ENCODE results near the gene LDLRAP1. TPM values are rescaled to one million over a fixed set of nuclear protein-coding genes. Genes with fewer than 3 reads are reported as not detected.

LDLRAP1 gene
- total RNA-seq, 2 donors from 2014 or later = 13.9 to 14.5 TPM

GRCh38 chr1:25522031-25522655 lies 21.3 kb upstream of the LDLRAP1 start:
- H3K9me3 Mint-ChIP-seq = peaks cover 10% of the 10 kb centered on the region
- Histone ChIP-seq H3K4me3 (ENCODE audit: low read length) (no peak overlapping the region), H3K27me3 (ENCODE audit: control insufficient read depth, insufficient read depth, low read length, poor library complexity, severe bottlenecking) (no peaks in the 10 kb centered on the region), H3K36me3 (ENCODE audit: control insufficient read depth, insufficient read depth, low read length) (no peaks in the 10 kb centered on the region), H3K9me3 (ENCODE audit: control insufficient read depth, low read length) (no peaks in the 10 kb centered on the region), H3K9ac (ENCODE audit: extremely low read depth, low read length, poor library complexity, severe bottlenecking) (no peak overlapping the region), H3K4me1 (ENCODE audit: control insufficient read depth, insufficient read depth, low read length) (no peaks in the 10 kb centered on the region), H3K27ac (ENCODE audit: low read depth, low read length) (no peak overlapping the region)
- H3K4me1 Mint-ChIP-seq = no peaks in the 10 kb centered on the region
- peaks cover 7% of the 10 kb centered on the region for H3K27me3 Mint-ChIP-seq (ENCODE audit: insufficient read depth)
- DNase-seq = no peak
- H3K36me3 Mint-ChIP-seq (ENCODE audit: low read depth) = no peaks in the 10 kb centered on the region
- 78 to 89% methylated on average over 2 to 5 of the region's 5 CpGs for WGBS, 2 experiments (ENCODE audit: insufficient coverage in 1 of 2, insufficient read length in 1 of 2)
- H3K27ac Mint-ChIP-seq = no peak overlapping the region
- TF ChIP-seq, protein P1, sequence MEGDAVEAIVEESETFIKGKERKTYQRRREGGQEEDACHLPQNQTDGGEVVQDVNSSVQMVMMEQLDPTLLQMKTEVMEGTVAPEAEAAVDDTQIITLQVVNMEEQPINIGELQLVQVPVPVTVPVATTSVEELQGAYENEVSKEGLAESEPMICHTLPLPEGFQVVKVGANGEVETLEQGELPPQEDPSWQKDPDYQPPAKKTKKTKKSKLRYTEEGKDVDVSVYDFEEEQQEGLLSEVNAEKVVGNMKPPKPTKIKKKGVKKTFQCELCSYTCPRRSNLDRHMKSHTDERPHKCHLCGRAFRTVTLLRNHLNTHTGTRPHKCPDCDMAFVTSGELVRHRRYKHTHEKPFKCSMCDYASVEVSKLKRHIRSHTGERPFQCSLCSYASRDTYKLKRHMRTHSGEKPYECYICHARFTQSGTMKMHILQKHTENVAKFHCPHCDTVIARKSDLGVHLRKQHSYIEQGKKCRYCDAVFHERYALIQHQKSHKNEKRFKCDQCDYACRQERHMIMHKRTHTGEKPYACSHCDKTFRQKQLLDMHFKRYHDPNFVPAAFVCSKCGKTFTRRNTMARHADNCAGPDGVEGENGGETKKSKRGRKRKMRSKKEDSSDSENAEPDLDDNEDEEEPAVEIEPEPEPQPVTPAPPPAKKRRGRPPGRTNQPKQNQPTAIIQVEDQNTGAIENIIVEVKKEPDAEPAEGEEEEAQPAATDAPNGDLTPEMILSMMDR (conservative IDR thresholded peaks at IDR 0.05) = no peak
- no peak overlapping the region for H3K4me3 Mint-ChIP-seq

- Histone ChIP-seq H3K9me3 (ENCODE audit: control insufficient read depth, low read length) (no peaks in the 10 kb centered on the region), H3K9ac (ENCODE audit: extremely low read depth, low read length, poor library complexity, severe bottlenecking) (no peak overlapping the region), H3K36me3 (ENCODE audit: control insufficient read depth, insufficient read depth, low read length) (no peaks in the 10 kb centered on the region), H3K4me3 (ENCODE audit: low read length) (no peak overlapping the region), H3K27ac (ENCODE audit: low read depth, low read length) (no peak overlapping the region), H3K27me3 (ENCODE audit: control insufficient read depth, insufficient read depth, low read length, poor library complexity, severe bottlenecking) (no peaks in the 10 kb centered on the region), H3K4me1 (ENCODE audit: control insufficient read depth, insufficient read depth, low read length) (no peaks in the 10 kb centered on the region)
- Mint-ChIP-seq H3K36me3 (ENCODE audit: low read depth) (no peaks in the 10 kb centered on the region), H3K4me3 (no peak overlapping the region), H3K27me3 (ENCODE audit: insufficient read depth) (peaks cover 5% of the 10 kb centered on the region), H3K9me3 (peaks cover 10% of the 10 kb centered on the region), H3K4me1 (no peaks in the 10 kb centered on the region), H3K27ac (no peak overlapping the region)
- TF ChIP-seq, protein P1 (conservative IDR thresholded peaks at IDR 0.05) = peak; percentile 37
- WGBS, 2 experiments (ENCODE audit: insufficient coverage in 1 of 2, insufficient read length in 1 of 2) = 35 to 82% methylated on average over 2 to 10 of the region's 10 CpGs
- peak; percentile 67 for DNase-seq
Measured at GRCh38 chr1:25523542-25523941, 19.9 kb upstream of the LDLRAP1 start.

DNA sequence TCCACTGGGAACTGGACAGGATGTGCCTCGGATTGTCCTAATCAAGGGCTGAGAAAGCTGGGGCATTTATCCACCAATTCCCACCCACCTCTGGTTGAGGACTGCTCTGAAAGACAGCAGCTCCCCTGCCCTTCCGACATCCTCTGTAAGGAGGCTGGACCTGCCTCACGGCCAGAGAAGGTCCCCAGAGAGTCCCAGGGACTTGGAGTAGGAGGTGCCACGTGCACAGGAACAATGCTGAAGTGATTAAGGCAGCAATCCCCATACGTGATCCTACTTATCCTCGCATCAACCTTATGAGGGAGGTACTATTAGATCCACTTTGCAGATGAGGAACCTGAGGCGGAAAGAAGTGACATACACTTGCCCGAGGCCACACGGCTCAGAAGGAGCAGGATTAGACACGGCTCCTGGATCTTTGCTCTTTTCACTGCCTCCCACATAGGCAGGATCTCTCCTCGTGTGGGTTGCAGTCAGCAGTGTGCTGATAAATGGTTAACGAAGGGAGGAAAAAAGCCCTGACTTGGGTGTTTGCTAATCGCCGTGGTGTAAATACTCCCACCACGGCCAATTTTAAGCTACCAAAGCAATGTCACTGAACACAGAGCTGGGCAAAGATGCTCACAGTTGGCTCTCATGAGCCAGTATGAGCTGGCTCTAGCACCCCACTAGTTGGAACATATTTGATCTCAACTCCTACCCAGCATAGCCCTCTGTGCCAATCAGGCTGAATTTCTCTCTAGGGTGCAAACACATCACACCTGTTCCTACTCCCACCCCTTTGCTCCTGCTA lies 18.6 kb upstream of the LDLRAP1 start:
- Histone ChIP-seq H3K27ac (ENCODE audit: low read depth, low read length) (no peak overlapping the region), H3K27me3 (ENCODE audit: control insufficient read depth, insufficient read depth, low read length, poor library complexity, severe bottlenecking) (no peaks in the 10 kb centered on the region), H3K9me3 (ENCODE audit: control insufficient read depth, low read length) (no peaks in the 10 kb centered on the region), H3K36me3 (ENCODE audit: control insufficient read depth, insufficient read depth, low read length) (no peaks in the 10 kb centered on the region), H3K4me1 (ENCODE audit: control insufficient read depth, insufficient read depth, low read length) (no peaks in the 10 kb centered on the region), H3K4me3 (ENCODE audit: low read length) (no peak overlapping the region), H3K9ac (ENCODE audit: extremely low read depth, low read length, poor library complexity, severe bottlenecking) (no peak overlapping the region)
- TF ChIP-seq, protein P1 (conservative IDR thresholded peaks at IDR 0.05) = no peak
- H3K27me3 Mint-ChIP-seq (ENCODE audit: insufficient read depth) = peaks cover 5% of the 10 kb centered on the region
- peaks cover 10% of the 10 kb centered on the region for H3K9me3 Mint-ChIP-seq
- no peaks in the 10 kb centered on the region for H3K36me3 Mint-ChIP-seq (ENCODE audit: low read depth)
- H3K27ac Mint-ChIP-seq = no peak overlapping the region
- WGBS, 2 experiments (ENCODE audit: insufficient coverage in 1 of 2, insufficient read length in 1 of 2) = 91 to 92% methylated on average over 11 to 15 of the region's 15 CpGs
- H3K4me1 Mint-ChIP-seq = no peaks in the 10 kb centered on the region
- H3K4me3 Mint-ChIP-seq = no peak overlapping the region
- no peak for DNase-seq
